GM21619 (cell line): ENCODE measurements around the gene ALX4.

ENCODE experiments used
- ATAC-seq: cut with Tn5 transposase; IDR thresholded peaks from one replicate; pipeline ENCODE4 v1.9.1; 2021; ENCODE audit not compliant: unreplicated experiment

The ALX4 gene

GRCh38 chr11:44301564-44302271 is 8.2 kb downstream of the ALX4 start:
- no peak for ATAC-seq

- ATAC-seq = no peak
These were observed 8.9 kb downstream of the ALX4 start for GRCh38 chr11:44300844-44301563.

GRCh38 chr11:44298862-44299261 is 11.1 kb downstream of the ALX4 start:
- ATAC-seq = no peak

- ATAC-seq = no peak
These were observed 19.7 kb downstream of the ALX4 start for GRCh38 chr11:44290208-44290607.

GRCh38 chr11:44288133-44288526 is 21.8 kb downstream of the ALX4 start:
- no peak for ATAC-seq

GRCh38 chr11:44286911-44287310 is 23.0 kb downstream of the ALX4 start:
- ATAC-seq = no peak

GRCh38 chr11:44286268-44286880 is 23.6 kb downstream of the ALX4 start:
- no peak for ATAC-seq

GRCh38 chr11:44285756-44286155 is 24.2 kb downstream of the ALX4 start:
- no peak for ATAC-seq

- ATAC-seq = no peak
These were observed 27.3 kb downstream of the ALX4 start for GRCh38 chr11:44282620-44283019.

GRCh38 chr11:44281151-44281550 is 28.8 kb downstream of the ALX4 start:
- no peak for ATAC-seq

GRCh38 chr11:44280257-44280656 is 29.7 kb downstream of the ALX4 start:
- ATAC-seq = no peak

GRCh38 chr11:44279483-44279882 is 30.5 kb downstream of the ALX4 start:
- no peak for ATAC-seq

- no peak for ATAC-seq
These were observed 32.5 kb downstream of the ALX4 start for GRCh38 chr11:44277196-44278090.

- ATAC-seq = no peak
These were observed 33.9 kb downstream of the ALX4 start for GRCh38 chr11:44275961-44276550.

- no peak for ATAC-seq
These were observed 34.7 kb downstream of the ALX4 start for GRCh38 chr11:44275241-44275640.

GRCh38 chr11:44274404-44274803 is 35.5 kb downstream of the ALX4 start:
- ATAC-seq = no peak

- no peak for ATAC-seq
These were observed 38.7 kb downstream of the ALX4 start for GRCh38 chr11:44271286-44271685.

- no peak for ATAC-seq
These were observed 39.3 kb downstream of the ALX4 start for GRCh38 chr11:44270403-44271273.

- ATAC-seq = no peak
These were observed 40.3 kb downstream of the ALX4 start for GRCh38 chr11:44269369-44270351.
